Fibroblast of lung (primary cell): ENCODE results near the gene CNOT3. TPM values are rescaled to one million over a fixed set of nuclear protein-coding genes. Genes with fewer than 3 reads are reported as not detected.
A peak's percentile ranks its signal among the peaks of the same experiment; 100 is the strongest.

Experiments used
- DNase-seq, 2 donors: peaks; one replicate each; pipeline versions ENCODE4 v3.0.0 to v3.0.0-alpha.2; 2010; ENCODE audit warnings: low read depth in 2 of 2
- H2AFZ ChIP-seq: 2 replicates; pipeline ENCODE4 v1.5.1; 2012; ENCODE audit warnings: low read length, control low read depth, inconsistent platforms
- H3K27ac ChIP-seq: 2 replicates; pipeline ENCODE4 v1.5.1; 2011; ENCODE audit warnings: low read length, control low read depth; ENCODE audit not compliant: insufficient read depth
- H3K27me3 ChIP-seq: 2 replicates; pipeline ENCODE4 v1.5.1; 2011; ENCODE audit warnings: mild to moderate bottlenecking, low read length; ENCODE audit not compliant: control insufficient read depth, insufficient read depth
- H3K36me3 ChIP-seq: 2 replicates; pipeline ENCODE4 v1.5.1; 2011; ENCODE audit warnings: low read length; ENCODE audit not compliant: control insufficient read depth, insufficient read depth
- H3K4me1 ChIP-seq: 2 replicates; pipeline ENCODE4 v1.5.1; 2011; ENCODE audit warnings: low read length; ENCODE audit not compliant: control insufficient read depth, insufficient read depth; ENCODE audit errors: extremely low read depth
- H3K4me2 ChIP-seq: 2 replicates; pipeline ENCODE4 v1.5.1; 2011; ENCODE audit warnings: low read length, control low read depth; ENCODE audit not compliant: insufficient read depth; ENCODE audit errors: extremely low read depth
- H3K4me3 ChIP-seq, 4 experiments: fragments of 200-600 bp in 1 of 4; sonication (generic) in 1 of 4; replicated peaks in 1 of 4; 2 replicates each; pipeline ENCODE4 v1.5.1; 2011 to 2016; ENCODE audit warnings: low read length in 4 of 4, low read depth in 3 of 4, mild to moderate bottlenecking in 3 of 4, control low read depth in 2 of 4, inconsistent platforms in 1 of 4, mixed read lengths in 1 of 4; ENCODE audit not compliant: insufficient read depth in 1 of 4; ENCODE audit errors: control extremely low read depth in 1 of 4
- H3K79me2 ChIP-seq: 2 replicates; pipeline ENCODE4 v1.5.1; 2012; ENCODE audit warnings: mild to moderate bottlenecking, low read length, inconsistent platforms; ENCODE audit not compliant: control insufficient read depth, insufficient read depth
- H3K9ac ChIP-seq: 2 replicates; pipeline ENCODE4 v1.5.1; 2011; ENCODE audit warnings: mild to moderate bottlenecking, low read length, control low read depth; ENCODE audit not compliant: insufficient read depth
- H3K9me3 ChIP-seq: 2 replicates; pipeline ENCODE4 v1.5.1; 2012; ENCODE audit warnings: low read depth, low read length; ENCODE audit not compliant: control insufficient read depth, insufficient read depth
- H4K20me1 ChIP-seq: 2 replicates; pipeline ENCODE4 v1.5.1; 2011; ENCODE audit warnings: low read length; ENCODE audit not compliant: control insufficient read depth, insufficient read depth; ENCODE audit errors: extremely low read depth
- CTCF ChIP-seq, 2 donors: IDR thresholded peaks in 1 of 2; conservative IDR thresholded peaks in 1 of 2; 1 replicate in 1 of 2; 2 replicates in 1 of 2; pipeline ENCODE4 v1.5.1; 2011 to 2012; ENCODE audit warnings: low read length in 2 of 2, control low read depth in 1 of 2, inconsistent platforms in 1 of 2, low read depth in 1 of 2, mild to moderate bottlenecking in 1 of 2
- EZH2 ChIP-seq: IDR thresholded peaks from 2 replicates; pipeline ENCODE4 v1.5.1; 2012; ENCODE audit warnings: low read length, control low read depth, mild to moderate bottlenecking; ENCODE audit errors: missing control alignments
- polyA plus RNA-seq, 2 donors: library from polyadenylated mRNA; depleted of rRNA in 1 of 2; stranded (reverse) in 1 of 2; unstranded in 1 of 2; fragments of >200 nt; gene quantifications; 2 replicates each; pipeline ENCODE4 v1.2.1, GENCODE V29; 2011 to 2012; ENCODE audit warnings: missing spikeins in 1 of 2
- total RNA-seq: library from RNA; depleted of rRNA; stranded (reverse); fragments of >200 nt; gene quantifications from 2 replicates; pipeline ENCODE4 v1.2.1, GENCODE V29; 2014

CNOT3 gene
- total and polyA plus RNA-seq, 2 donors (not counting 1 experiment from before 2014, with no cell fraction given): 10.4 to 10.7 TPM

- Histone ChIP-seq H3K4me2 (no peak within 1 kb of the TSS), H4K20me1 (no peaks in the 10 kb centered on the region), H3K4me3 (no peak within 1 kb of the TSS), H3K27ac (no peak within 1 kb of the TSS), H3K4me1 (peaks cover 2% of the 10 kb centered on the region), H3K9me3 (no peaks in the 10 kb centered on the region), H3K9ac (no peak within 1 kb of the TSS), H3K36me3 (no peaks in the 10 kb centered on the region), H3K27me3 (no peaks in the 10 kb centered on the region), H3K79me2 (peaks cover 11% of the 10 kb centered on the region), H2AFZ (no peak within 1 kb of the TSS)
- DNase-seq: peak in 1 of 2 donors; percentile 21
- TF ChIP-seq EZH2 (no peak), CTCF (conservative IDR thresholded peaks at IDR 0.05 in 1 of 2, IDR thresholded peaks at IDR 0.05 in 1 of 2; ENCODE audit: low read depth in 1 of 2, low read length in 2 of 2) (no peak)
These were observed 37.0 kb upstream of the CNOT3 start, which contains the start of gene OSCAR for GRCh38 chr19:54100561-54100960. Gene OSCAR (minus strand): TSS chr19:54100803. CDS start chr19:54100792, 11 bp downstream.

- no peaks in the 10 kb centered on the region for H4K20me1 ChIP-seq
- DNase-seq: peak; percentile 95 to 98
- peak within 1 kb of the TSS; percentile 98 for H3K4me2 ChIP-seq
- no peaks in the 10 kb centered on the region for H3K9me3 ChIP-seq
- peak within 1 kb of the TSS; percentile 57 for H3K27ac ChIP-seq
- H3K9ac ChIP-seq: peak within 1 kb of the TSS; percentile 61
- no peaks in the 10 kb centered on the region for H3K27me3 ChIP-seq
- peak within 1 kb of the TSS; percentile 81 to 91 (median 87) for H3K4me3 ChIP-seq
- peaks cover 11% of the 10 kb centered on the region for H3K79me2 ChIP-seq
- no peaks in the 10 kb centered on the region for H3K36me3 ChIP-seq
- TF ChIP-seq EZH2: no peak
- TF ChIP-seq CTCF (conservative IDR thresholded peaks at IDR 0.05 in 1 of 2, IDR thresholded peaks at IDR 0.05 in 1 of 2; ENCODE audit: low read depth in 1 of 2, low read length in 2 of 2): no peak
- peak within 1 kb of the TSS; percentile 97 for H2AFZ ChIP-seq
- no peaks in the 10 kb centered on the region for H3K4me1 ChIP-seq
These were observed 35.0 kb upstream of the CNOT3 start, which contains the start of gene NDUFA3 for GRCh38 chr19:54102421-54103169. Gene NDUFA3 (plus strand): TSS chr19:54102855. CDS start chr19:54102879, 24 bp downstream.

GRCh38 chr19:54104998-54105715 lies 32.4 kb upstream of the CNOT3 start:
- Histone ChIP-seq H3K9me3 (no peaks in the 10 kb centered on the region), H3K27ac (no peak overlapping the region), H3K4me2 (no peak overlapping the region), H2AFZ (no peak overlapping the region), H3K79me2 (peaks cover 11% of the 10 kb centered on the region), H3K4me1 (no peaks in the 10 kb centered on the region), H3K9ac (no peak overlapping the region), H3K36me3 (peaks cover 10% of the 10 kb centered on the region), H4K20me1 (no peaks in the 10 kb centered on the region), H3K27me3 (no peaks in the 10 kb centered on the region), H3K4me3 (no peak overlapping the region)
- TF ChIP-seq CTCF (conservative IDR thresholded peaks at IDR 0.05 in 1 of 2, IDR thresholded peaks at IDR 0.05 in 1 of 2; ENCODE audit: low read depth in 1 of 2, low read length in 2 of 2): no peak
- DNase-seq: no peak
